Astrocyte (in vitro differentiated cells and primary cell): Measurements from ENCODE around the gene ABLIM2. TPM values are rescaled to one million over a fixed set of nuclear protein-coding genes. Genes with fewer than 3 reads are reported as not detected.

ENCODE experiments used
- DNase-seq: peaks from one replicate; pipeline ENCODE4 v3.0.0-alpha.2; 2010; ENCODE audit warnings: low read depth
- FAIRE-seq: peaks from 2 replicates; lab custom pipeline; 2011; peaks lifted over from hg19 to GRCh38; lab: Jason Lieb, UNC
- H2AFZ ChIP-seq: 2 replicates; pipeline ENCODE4 v1.6.0; 2012; ENCODE audit warnings: low read depth, low read length, inconsistent platforms
- H3K27ac ChIP-seq: 2 replicates; pipeline ENCODE4 v1.5.1; 2011; ENCODE audit warnings: low read depth, low read length, inconsistent platforms
- H3K27me3 ChIP-seq: 2 replicates; pipeline ENCODE4 v1.6.0; 2011; ENCODE audit warnings: low read length, inconsistent platforms; ENCODE audit not compliant: insufficient read depth
- H3K36me3 ChIP-seq: 2 replicates; pipeline ENCODE4 v1.5.1; 2011; ENCODE audit warnings: low read length, inconsistent platforms; ENCODE audit not compliant: insufficient read depth
- H3K4me1 ChIP-seq: 2 replicates; pipeline ENCODE4 v1.5.1; 2011; ENCODE audit warnings: low read length, inconsistent platforms; ENCODE audit not compliant: insufficient read depth
- H3K4me2 ChIP-seq: 2 replicates; pipeline ENCODE4 v1.6.0; 2012; ENCODE audit warnings: low read length, inconsistent platforms
- H3K4me3 ChIP-seq: 2 replicates; pipeline ENCODE4 v1.5.1; 2011; ENCODE audit warnings: low read depth, mild to moderate bottlenecking, low read length, inconsistent platforms; ENCODE audit not compliant: insufficient read depth
- H3K79me2 ChIP-seq: 2 replicates; pipeline ENCODE4 v1.6.0; 2012; ENCODE audit warnings: mild to moderate bottlenecking, low read length, inconsistent platforms; ENCODE audit not compliant: insufficient read depth
- H3K9ac ChIP-seq: 2 replicates; pipeline ENCODE4 v1.6.0; 2012; ENCODE audit warnings: mild to moderate bottlenecking, low read length, inconsistent platforms
- H3K9me3 ChIP-seq: 2 replicates; pipeline ENCODE4 v1.5.1; 2012; ENCODE audit warnings: low read depth, mild to moderate bottlenecking, low read length, inconsistent platforms; ENCODE audit not compliant: insufficient read depth
- H4K20me1 ChIP-seq: 2 replicates; pipeline ENCODE4 v1.6.0; 2012; ENCODE audit warnings: low read length, inconsistent platforms; ENCODE audit not compliant: insufficient read depth
- H3K27ac Mint-ChIP-seq: one replicate; pipeline ENCODE4 v1.8.0; 2021; ENCODE audit warnings: mild to moderate bottlenecking, mixed read lengths; ENCODE audit not compliant: unreplicated experiment
- H3K27me3 Mint-ChIP-seq: one replicate; pipeline ENCODE4 v1.8.0; 2021; ENCODE audit warnings: low read depth, mixed read lengths; ENCODE audit not compliant: unreplicated experiment
- H3K36me3 Mint-ChIP-seq: one replicate; pipeline ENCODE4 v1.8.0; 2021; ENCODE audit warnings: low read depth, mixed read lengths; ENCODE audit not compliant: unreplicated experiment
- H3K4me1 Mint-ChIP-seq: one replicate; pipeline ENCODE4 v1.8.0; 2021; ENCODE audit warnings: low read depth, mixed read lengths; ENCODE audit not compliant: unreplicated experiment
- H3K4me3 Mint-ChIP-seq: one replicate; pipeline ENCODE4 v1.8.0; 2021; ENCODE audit warnings: mild to moderate bottlenecking, moderate library complexity, mixed read lengths; ENCODE audit not compliant: unreplicated experiment
- H3K9me3 Mint-ChIP-seq: one replicate; pipeline ENCODE4 v1.8.0; 2021; ENCODE audit warnings: mild to moderate bottlenecking, mixed read lengths; ENCODE audit not compliant: unreplicated experiment
- EZH2 ChIP-seq: IDR thresholded peaks from 2 replicates; pipeline ENCODE4 v1.6.1; 2012; ENCODE audit warnings: mild to moderate bottlenecking, low read length, inconsistent platforms; ENCODE audit not compliant: insufficient read depth
- total RNA-seq: library from RNA; stranded (reverse); gene quantifications from 2 replicates; pipeline ENCODE4 v1.2.1, GENCODE V29; 2021
- TF ChIP-seq, protein P1 (sequence below): IDR thresholded peaks from 2 replicates; pipeline ENCODE4 v1.5.1; 2011; ENCODE audit warnings: low read depth, mild to moderate bottlenecking, inconsistent platforms, low read length, moderate library complexity; ENCODE audit not compliant: insufficient read depth

Gene ABLIM2
- total RNA-seq, 1 donor from 2014 or later, result 0.50 TPM

DNA sequence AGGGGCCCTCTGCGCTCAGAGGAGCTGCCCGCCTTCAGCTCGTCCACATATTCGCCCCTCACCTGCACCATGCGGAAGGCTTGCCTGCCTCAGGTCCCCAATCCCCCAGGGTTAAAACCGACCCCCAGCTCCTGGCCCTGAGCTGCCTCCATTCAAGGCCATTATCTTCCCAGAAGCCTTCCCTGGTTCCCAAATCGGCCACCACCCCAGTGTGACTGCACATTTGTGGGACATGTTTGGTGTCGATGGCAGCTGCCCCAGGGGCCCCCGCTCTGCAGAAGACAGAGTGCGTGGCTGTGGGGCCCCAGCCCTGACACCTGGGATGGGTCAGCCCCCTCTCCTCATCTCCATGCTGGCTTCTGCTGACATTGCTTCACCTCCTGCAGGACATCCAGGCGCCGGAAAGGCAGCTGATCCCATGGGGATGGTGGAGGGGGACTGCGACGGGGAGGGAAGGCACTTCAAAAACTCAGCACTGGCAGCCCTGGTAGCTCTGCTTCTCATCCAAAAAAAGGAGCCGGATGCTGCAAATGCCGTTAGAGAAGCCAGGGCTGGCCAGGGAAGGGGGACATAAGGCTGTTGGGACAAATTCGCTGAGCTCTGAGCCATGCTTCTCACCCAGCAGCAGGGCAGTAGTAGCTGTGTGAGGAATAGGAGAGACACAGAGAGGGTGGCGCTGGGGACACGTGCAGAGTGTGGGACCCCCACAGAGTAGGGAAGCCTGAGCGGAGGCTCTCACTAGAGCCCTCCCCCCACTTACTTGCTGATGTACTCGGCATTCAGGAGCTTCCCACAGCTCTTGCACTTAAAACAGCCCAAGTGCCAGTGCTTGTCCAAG, 78.5 kb downstream of the ABLIM2 start:
- Histone ChIP-seq H3K4me2 (no peak overlapping the region), H3K9ac (no peak overlapping the region), H3K36me3 (no peaks in the 10 kb centered on the region), H3K4me3 (no peak overlapping the region), H3K27ac (no peak overlapping the region), H3K27me3 (peaks cover 50% of the 10 kb centered on the region), H4K20me1 (peaks cover 5% of the 10 kb centered on the region), H3K4me1 (no peaks in the 10 kb centered on the region), H3K9me3 (no peaks in the 10 kb centered on the region), H2AFZ (no peak overlapping the region), H3K79me2 (no peaks in the 10 kb centered on the region)
- Mint-ChIP-seq H3K36me3 (peaks cover 1% of the 10 kb centered on the region), H3K9me3 (no peaks in the 10 kb centered on the region), H3K27ac (no peak overlapping the region), H3K27me3 (peaks cover 58% of the 10 kb centered on the region), H3K4me3 (no peak overlapping the region), H3K4me1 (no peaks in the 10 kb centered on the region)
- no peak for FAIRE-seq
- TF ChIP-seq EZH2, result no peak
- TF ChIP-seq, protein P1, sequence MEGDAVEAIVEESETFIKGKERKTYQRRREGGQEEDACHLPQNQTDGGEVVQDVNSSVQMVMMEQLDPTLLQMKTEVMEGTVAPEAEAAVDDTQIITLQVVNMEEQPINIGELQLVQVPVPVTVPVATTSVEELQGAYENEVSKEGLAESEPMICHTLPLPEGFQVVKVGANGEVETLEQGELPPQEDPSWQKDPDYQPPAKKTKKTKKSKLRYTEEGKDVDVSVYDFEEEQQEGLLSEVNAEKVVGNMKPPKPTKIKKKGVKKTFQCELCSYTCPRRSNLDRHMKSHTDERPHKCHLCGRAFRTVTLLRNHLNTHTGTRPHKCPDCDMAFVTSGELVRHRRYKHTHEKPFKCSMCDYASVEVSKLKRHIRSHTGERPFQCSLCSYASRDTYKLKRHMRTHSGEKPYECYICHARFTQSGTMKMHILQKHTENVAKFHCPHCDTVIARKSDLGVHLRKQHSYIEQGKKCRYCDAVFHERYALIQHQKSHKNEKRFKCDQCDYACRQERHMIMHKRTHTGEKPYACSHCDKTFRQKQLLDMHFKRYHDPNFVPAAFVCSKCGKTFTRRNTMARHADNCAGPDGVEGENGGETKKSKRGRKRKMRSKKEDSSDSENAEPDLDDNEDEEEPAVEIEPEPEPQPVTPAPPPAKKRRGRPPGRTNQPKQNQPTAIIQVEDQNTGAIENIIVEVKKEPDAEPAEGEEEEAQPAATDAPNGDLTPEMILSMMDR, result no peak
- DNase-seq, result no peak

DNA sequence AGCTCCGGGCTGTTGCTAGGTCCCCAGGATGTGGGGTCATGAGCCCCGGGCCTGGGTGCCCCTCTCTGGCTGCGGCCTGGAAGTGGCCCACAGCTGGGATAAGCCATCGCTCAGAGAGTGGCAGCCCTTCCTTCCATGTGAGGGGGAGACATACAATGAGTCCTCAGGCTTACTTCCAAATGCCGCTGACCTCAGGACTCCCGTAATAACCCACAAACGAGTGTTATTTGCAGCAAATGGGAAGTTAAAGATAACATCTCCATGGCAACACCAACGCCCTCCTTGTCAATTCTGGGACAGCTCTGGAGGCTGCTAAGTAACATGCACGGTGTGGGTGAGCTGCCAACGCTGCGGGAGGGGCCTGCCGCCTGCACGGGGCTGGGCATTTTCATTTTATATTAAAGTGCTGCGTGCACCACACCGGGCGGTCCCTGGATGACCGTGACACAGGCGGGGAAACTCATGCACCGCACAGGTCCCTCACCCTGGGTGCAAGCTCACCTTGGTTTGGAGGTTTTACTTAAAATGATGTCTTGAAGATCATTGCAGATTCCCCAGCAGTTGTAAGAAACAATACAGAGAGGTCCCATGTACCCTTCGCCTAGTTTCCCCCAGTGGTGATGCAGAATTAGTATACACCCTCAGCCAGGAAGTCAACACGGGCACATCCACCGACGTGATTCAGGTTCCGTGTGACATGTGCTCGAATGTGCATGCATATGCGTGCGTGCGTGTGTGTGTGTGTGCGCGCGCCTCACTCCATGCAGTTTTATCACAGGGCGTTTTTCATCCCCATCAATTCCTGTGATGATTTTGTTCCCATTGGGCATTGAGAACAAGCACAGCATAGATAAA, 79.4 kb downstream of the ABLIM2 start:
- H3K36me3 ChIP-seq, result no peaks in the 10 kb centered on the region
- Mint-ChIP-seq H3K27ac (no peak overlapping the region), H3K4me1 (no peaks in the 10 kb centered on the region), H3K36me3 (peaks cover 1% of the 10 kb centered on the region), H3K27me3 (peaks cover 63% of the 10 kb centered on the region), H3K9me3 (no peaks in the 10 kb centered on the region), H3K4me3 (no peak overlapping the region)
- H2AFZ ChIP-seq, result no peak overlapping the region
- H3K4me1 ChIP-seq, result no peaks in the 10 kb centered on the region
- H3K27ac ChIP-seq, result no peak overlapping the region
- DNase-seq (peak; percentile 45), FAIRE-seq (no peak)
- H3K27me3 ChIP-seq, result peaks cover 51% of the 10 kb centered on the region
- no peak overlapping the region for H3K9ac ChIP-seq
- TF ChIP-seq, protein P1, result no peak
- no peak for TF ChIP-seq EZH2
- H3K9me3 ChIP-seq, result no peaks in the 10 kb centered on the region
- peaks cover 5% of the 10 kb centered on the region for H4K20me1 ChIP-seq
- no peak overlapping the region for H3K4me2 ChIP-seq
- H3K4me3 ChIP-seq, result no peak overlapping the region
- H3K79me2 ChIP-seq, result no peaks in the 10 kb centered on the region
